ENCODE data around the gene TTC28. TPM values are rescaled to one million over a fixed set of nuclear protein-coding genes. Genes with fewer than 3 reads are reported as not detected.
"Not testable (repeated sequence)": the region's sequence is repeated elsewhere in the genome, so short reads cannot be mapped to it uniquely, and the experiment has no call there.

The TTC28 gene
- total RNA-seq, 1 donor from 2014 or later, result 13.5 TPM

- no peak for DNase-seq (ENCODE audit: low read depth)
- Histone ChIP-seq H3K4me3 (ENCODE audit: low read depth, low read length) (no peak overlapping the region), H3K27me3 (ENCODE audit: control insufficient read depth, insufficient read depth, low read length) (no peaks in the 10 kb centered on the region), H3K36me3 (ENCODE audit: control insufficient read depth, insufficient read depth, low read length) (no peaks in the 10 kb centered on the region)
- TF ChIP-seq CTCF (IDR thresholded peaks at IDR 0.05; ENCODE audit: insufficient read depth, low read length, poor library complexity, severe bottlenecking), result no peak
These were observed 116.0 kb downstream of the TTC28 start for GRCh38 chr22:28563636-28564035.

DNA sequence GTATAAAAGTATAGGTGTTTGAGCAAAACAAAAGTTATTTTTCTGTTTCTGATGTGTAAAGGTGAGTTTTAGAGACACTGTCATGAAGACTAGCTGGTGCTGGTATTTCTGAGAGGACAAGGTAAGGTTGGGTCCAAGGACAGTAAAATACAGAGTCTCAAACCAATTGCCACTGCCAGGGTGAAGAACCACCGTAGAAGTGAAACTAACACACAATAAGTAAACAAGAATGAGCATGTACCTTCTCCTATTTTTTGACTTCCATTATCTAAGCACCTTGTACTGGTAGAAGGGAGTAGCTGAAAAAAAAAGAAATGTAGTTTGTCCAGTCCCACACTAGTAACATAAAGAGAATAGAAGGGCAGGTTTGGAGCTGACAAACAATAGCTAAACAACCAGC lies 117.3 kb downstream of the TTC28 start:
- H3K36me3 ChIP-seq (ENCODE audit: control insufficient read depth, insufficient read depth, low read length), result no peaks in the 10 kb centered on the region
- no peak for DNase-seq (ENCODE audit: low read depth)
- no peak overlapping the region for H3K4me3 ChIP-seq (ENCODE audit: low read depth, low read length)
- TF ChIP-seq CTCF (IDR thresholded peaks at IDR 0.05; ENCODE audit: insufficient read depth, low read length, poor library complexity, severe bottlenecking), result no peak
- no peaks in the 10 kb centered on the region for H3K27me3 ChIP-seq (ENCODE audit: control insufficient read depth, insufficient read depth, low read length)

- not testable (repeated sequence) for H3K36me3 ChIP-seq (ENCODE audit: control insufficient read depth, insufficient read depth, low read length); H3K4me3 ChIP-seq (ENCODE audit: low read depth, low read length); H3K27me3 ChIP-seq (ENCODE audit: control insufficient read depth, insufficient read depth, low read length); DNase-seq (ENCODE audit: low read depth)
These were observed 118.9 kb downstream of the TTC28 start for GRCh38 chr22:28560743-28561101.

DNA sequence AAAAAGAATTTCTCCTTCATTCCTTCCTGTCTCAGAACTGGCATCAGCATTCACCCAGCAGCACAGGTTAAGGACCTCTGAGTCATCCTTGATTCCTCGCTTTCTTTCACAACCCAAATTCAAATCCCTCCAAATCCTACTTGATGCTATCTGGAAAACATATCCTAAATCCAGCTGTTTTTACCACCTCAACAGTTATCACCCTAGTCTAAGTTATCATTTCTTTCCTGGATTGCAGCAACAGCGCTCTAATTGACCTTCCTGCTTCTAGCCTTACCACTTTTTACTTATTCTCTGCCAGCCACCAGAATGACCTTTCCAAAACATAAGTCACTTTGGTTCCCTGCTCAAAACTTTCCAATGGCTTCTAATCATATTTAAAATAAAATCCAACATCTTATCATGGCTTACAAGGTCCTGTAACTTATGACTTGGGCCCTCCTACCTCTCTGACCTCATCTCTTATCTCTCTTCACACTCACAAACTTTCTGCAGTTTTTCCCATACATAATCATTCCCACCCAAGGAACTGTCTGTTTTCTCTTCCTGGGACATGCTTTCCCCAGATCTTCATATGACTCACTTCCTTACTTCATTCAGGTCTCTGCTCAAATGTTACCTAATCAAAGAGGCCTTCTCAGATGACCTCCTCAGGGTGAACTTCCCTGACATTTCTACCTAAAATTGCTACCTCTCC lies 119.4 kb downstream of the TTC28 start:
- TF ChIP-seq CTCF (IDR thresholded peaks at IDR 0.05; ENCODE audit: insufficient read depth, low read length, poor library complexity, severe bottlenecking), result no peak
- no peaks in the 10 kb centered on the region for H3K27me3 ChIP-seq (ENCODE audit: control insufficient read depth, insufficient read depth, low read length)
- no peaks in the 10 kb centered on the region for H3K36me3 ChIP-seq (ENCODE audit: control insufficient read depth, insufficient read depth, low read length)
- DNase-seq (ENCODE audit: low read depth), result no peak
- no peak overlapping the region for H3K4me3 ChIP-seq (ENCODE audit: low read depth, low read length)

- H3K4me3 ChIP-seq (ENCODE audit: low read depth, low read length), result no peak overlapping the region
- DNase-seq (ENCODE audit: low read depth), result no peak
- H3K36me3 ChIP-seq (ENCODE audit: control insufficient read depth, insufficient read depth, low read length), result no peaks in the 10 kb centered on the region
These were observed 122.5 kb downstream of the TTC28 start for GRCh38 chr22:28557184-28557583.

DNA sequence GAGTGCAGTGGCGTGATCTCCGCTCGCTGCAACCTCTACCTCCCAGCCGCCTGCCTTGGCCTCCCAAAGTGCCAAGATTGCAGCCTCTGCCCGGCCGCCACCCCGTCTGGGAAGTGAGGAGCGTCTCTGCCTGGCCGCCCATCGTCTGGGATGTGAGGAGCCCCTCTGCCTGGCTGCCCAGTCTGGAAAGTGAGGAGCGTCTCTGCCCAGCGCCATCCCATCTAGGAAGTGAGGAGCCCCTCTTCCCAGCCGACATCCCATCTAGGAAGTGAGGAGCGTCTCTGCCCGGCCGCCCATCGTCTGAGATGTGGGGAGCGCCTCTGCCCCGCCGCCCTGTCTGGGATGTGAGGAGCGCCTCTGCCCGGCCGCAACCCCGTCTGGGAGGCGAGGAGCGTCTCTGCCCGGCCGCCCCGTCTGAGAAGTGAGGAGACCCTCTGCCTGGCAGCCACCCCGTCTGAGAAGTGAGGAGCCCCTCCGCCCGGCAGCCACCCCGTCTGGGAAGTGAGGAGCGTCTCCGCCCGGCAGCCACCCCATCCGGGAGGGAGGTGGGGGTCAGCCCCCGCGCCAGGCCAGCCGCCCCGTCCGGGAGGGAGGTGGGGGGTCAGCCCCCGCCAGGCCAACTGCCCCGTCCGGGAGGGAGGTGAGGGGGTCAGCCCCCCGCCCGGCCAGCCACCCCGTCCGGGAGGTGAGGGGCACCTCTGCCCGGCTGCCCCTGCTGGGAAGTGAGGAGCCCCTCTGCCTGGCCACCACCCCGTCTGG lies 126.4 kb downstream of the TTC28 start:
- not testable (repeated sequence) for H3K4me3 ChIP-seq (ENCODE audit: low read depth, low read length); H3K27me3 ChIP-seq (ENCODE audit: control insufficient read depth, insufficient read depth, low read length); H3K36me3 ChIP-seq (ENCODE audit: control insufficient read depth, insufficient read depth, low read length); DNase-seq (ENCODE audit: low read depth)

More at GRCh38 chr22:28557184-28557583, 122.5 kb downstream of the TTC28 start:
- TF ChIP-seq CTCF (IDR thresholded peaks at IDR 0.05; ENCODE audit: insufficient read depth, low read length, poor library complexity, severe bottlenecking), result no peak
- H3K27me3 ChIP-seq (ENCODE audit: control insufficient read depth, insufficient read depth, low read length), result no peaks in the 10 kb centered on the region

- no peaks in the 10 kb centered on the region for H3K27me3 ChIP-seq (ENCODE audit: control insufficient read depth, insufficient read depth, low read length)
- H3K4me3 ChIP-seq (ENCODE audit: low read depth, low read length), result no peak overlapping the region
- TF ChIP-seq CTCF (IDR thresholded peaks at IDR 0.05; ENCODE audit: insufficient read depth, low read length, poor library complexity, severe bottlenecking), result no peak
- H3K36me3 ChIP-seq (ENCODE audit: control insufficient read depth, insufficient read depth, low read length), result no peaks in the 10 kb centered on the region
- no peak for DNase-seq (ENCODE audit: low read depth)
These were observed 131.2 kb downstream of the TTC28 start for GRCh38 chr22:28548406-28548805.
